GM12892 (cell line): ENCODE results near the gene MOCS2. TPM values are rescaled to one million over a fixed set of nuclear protein-coding genes. Genes with fewer than 3 reads are reported as not detected.

Source experiments
- DNase-seq: peaks from one replicate; pipeline ENCODE4 v3.0.0; 2011; ENCODE audit not compliant: insufficient read length
- FAIRE-seq: peaks from 2 replicates; lab custom pipeline; 2011; peaks lifted over from hg19 to GRCh38; lab: Jason Lieb, UNC
- POLR2A ChIP-seq: IDR thresholded peaks from 2 replicates; pipeline ENCODE4 v1.6.1; 2011; ENCODE audit warnings: low read depth, low read length, control low read depth
- POLR2AphosphoS5 ChIP-seq: IDR thresholded peaks from 2 replicates; pipeline ENCODE4 v1.6.1; 2011; ENCODE audit warnings: low read depth, low read length, control low read depth
- TAF1 ChIP-seq: IDR thresholded peaks from 2 replicates; pipeline ENCODE4 v1.6.1; 2011; ENCODE audit warnings: low read depth, mild to moderate bottlenecking, control low read depth, low read length, borderline replicate concordance
- polyA plus RNA-seq: library from polyadenylated mRNA; unstranded; fragments of >200 nt; gene quantifications from one replicate; pipeline ENCODE4 v1.2.1, GENCODE V29; 2012; ENCODE audit warnings: missing spikeins, inconsistent platforms; ENCODE audit not compliant: missing spikeins

Gene MOCS2, protein sequence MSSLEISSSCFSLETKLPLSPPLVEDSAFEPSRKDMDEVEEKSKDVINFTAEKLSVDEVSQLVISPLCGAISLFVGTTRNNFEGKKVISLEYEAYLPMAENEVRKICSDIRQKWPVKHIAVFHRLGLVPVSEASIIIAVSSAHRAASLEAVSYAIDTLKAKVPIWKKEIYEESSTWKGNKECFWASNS
- polyA plus RNA-seq: 15.9 TPM

DNA sequence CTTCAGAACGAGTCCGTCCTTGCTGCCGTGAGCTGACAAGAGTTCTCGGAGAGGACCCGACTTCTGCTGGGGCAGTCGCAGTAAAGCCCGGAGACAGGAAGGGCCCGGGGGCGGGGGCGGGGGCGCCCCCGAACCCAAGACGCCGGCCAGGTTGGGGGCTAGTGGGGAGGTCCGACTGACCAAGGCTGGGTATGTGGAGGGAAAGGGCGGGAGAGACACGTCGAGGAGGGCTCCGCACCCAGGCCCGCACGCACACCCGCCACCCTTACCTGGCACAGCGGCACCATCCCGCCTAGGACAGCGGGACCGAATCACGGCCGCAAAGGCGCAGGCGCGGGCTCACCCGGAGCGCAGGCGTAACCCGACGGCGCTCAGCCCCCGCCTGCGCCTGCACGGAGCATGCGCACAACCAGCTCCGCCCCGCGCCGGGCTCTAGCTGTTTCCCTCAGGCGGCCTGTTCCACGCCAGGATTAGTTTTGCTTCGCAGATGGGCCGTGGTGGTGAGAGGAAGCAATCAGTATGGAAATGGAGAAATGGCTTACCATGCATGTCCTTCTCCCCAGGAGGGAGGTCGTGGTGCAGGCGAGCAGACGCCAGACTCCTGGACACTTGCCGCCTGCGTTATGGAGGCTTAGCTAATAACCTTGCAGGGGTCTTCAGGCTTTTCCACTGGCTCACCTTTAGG is at the start of gene MOCS2:
MOCS2 (minus strand) TSS at position 315 of the 685 bp plus-strand sequence. CDS start 2,583 bp downstream, outside the sequence.
- TF ChIP-seq POLR2A: peak; percentile 90
- peak; percentile 72 for TF ChIP-seq TAF1
- peak; percentile 82 for TF ChIP-seq POLR2AphosphoS5
- DNase-seq: peak; percentile 88
- peak; percentile 99 for FAIRE-seq

DNA sequence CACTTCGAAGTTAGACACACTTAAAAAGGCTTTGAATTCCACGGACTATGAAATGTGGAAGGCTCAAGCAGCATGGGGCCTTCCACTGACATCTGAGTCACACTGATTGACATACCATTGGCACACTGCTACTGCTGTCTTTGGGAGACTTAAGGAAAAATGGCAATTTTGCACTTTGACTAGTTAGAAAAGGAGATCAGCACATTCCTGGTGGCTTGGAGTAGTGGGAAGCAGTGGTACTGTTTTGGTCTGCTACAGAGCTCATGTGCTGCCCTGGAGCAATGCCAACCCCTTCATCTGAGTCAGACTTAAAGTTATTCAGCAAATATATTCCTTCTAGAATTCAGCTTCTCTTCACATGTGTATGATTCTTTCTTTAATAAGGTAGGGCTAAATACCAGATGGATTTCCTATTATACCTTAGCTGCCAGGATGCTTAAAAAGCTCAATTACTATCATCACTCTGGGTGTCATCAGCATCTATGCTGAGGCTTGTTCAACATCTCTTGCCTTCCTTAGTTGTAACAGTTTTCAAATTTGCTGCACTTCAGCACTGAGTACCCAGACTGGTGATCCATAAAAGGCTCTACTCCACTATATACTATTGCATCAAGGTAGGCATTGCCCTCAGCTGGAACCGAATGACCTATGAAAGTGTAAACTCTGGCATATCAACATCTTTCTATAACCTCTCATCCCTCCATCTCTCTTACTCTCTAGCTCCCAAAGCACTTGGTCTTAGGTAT is 42.3 kb upstream of the MOCS2 start:
- TF ChIP-seq POLR2A (no peak), TAF1 (no peak), POLR2AphosphoS5 (no peak)
- no peak for DNase-seq
- FAIRE-seq: no peak

DNA sequence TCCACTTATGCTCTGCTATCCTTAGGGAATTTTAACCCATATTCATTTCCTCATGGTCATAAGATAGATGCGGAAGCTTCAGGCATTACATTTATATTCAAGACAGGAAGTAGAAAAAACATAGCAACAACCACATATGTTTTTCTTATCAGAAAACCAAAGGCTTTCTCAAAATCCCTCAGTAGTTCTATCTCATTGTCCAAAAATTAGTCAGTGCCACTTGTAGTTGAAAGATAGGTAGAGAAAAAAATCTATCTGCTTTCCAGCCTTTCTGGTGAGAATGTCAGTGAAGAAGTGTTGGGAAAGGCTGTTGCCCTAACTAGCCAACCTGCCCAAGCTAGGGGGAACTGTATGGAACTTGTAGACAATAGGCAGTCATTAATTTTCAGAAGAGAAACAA is 23.5 kb upstream of the MOCS2 start:
- no peak for FAIRE-seq
- no peak for DNase-seq

DNA sequence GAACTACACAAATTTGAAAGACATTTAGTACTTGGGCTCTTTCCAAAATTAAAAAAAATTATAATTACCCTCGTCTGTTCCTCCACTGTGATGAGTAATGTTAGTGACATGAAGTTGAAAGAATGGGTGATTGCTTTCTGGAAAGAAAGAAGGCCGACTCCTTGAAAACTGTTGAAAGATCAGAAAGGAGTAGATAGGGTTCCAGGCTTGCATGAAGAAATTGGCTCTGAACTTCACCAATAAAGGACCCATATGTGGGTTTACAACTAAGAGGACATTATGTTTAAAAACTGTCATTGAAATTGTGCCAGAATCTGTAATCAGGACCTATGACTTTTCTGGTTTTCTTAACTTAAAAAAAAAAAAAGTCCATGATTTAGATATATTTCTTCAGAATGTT is 20.7 kb upstream of the MOCS2 start:
- no peak for TF ChIP-seq POLR2AphosphoS5
- no peak for TF ChIP-seq TAF1
- no peak for TF ChIP-seq POLR2A
- DNase-seq (no peak), FAIRE-seq (no peak)

More for the DNA sequence above, 23.5 kb upstream of the MOCS2 start:
- TF ChIP-seq POLR2A: no peak

DNA sequence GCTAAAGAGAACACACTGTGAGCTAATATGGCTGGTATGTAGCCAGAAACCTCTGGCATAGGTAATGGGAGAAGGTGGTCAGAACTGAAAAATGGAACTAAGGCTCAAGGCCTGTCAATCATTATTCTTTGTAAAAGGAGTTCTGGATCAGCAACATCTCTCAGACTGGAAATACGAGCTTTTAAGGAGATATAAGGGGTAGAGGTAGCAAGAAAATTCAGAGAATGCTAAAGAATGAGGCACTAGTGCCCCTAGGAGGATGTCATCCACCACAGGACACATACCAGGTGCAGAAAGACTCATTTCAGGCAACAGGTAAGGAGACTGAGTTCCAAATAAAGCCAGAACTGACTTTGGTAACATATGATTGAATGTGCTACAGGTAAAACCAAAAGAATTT is 18.9 kb upstream of the MOCS2 start:
- FAIRE-seq: no peak
- no peak for DNase-seq
- TF ChIP-seq TAF1 (no peak), POLR2A (no peak), POLR2AphosphoS5 (no peak)

DNA sequence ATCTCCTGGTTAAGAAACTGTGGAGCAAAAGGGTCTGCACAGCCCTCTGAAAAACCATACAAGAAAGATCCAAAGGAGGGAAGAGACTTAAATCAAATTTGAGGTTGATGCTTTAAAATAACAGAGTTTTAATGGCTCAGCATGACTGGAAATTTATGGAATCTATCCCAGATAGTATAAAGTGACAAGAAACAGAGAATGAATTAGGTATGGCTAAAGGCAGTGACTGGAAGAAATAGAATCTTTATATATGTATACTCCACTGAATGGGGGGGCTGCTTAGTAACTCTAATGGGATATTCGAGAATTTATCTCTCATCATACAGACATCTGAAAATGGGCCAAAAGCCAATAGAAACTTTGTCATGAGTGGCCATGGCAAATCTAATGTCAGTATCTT is 17.6 kb upstream of the MOCS2 start:
- TF ChIP-seq POLR2AphosphoS5: no peak
- TF ChIP-seq TAF1: no peak
- no peak for TF ChIP-seq POLR2A
- no peak for FAIRE-seq
- DNase-seq: no peak

DNA sequence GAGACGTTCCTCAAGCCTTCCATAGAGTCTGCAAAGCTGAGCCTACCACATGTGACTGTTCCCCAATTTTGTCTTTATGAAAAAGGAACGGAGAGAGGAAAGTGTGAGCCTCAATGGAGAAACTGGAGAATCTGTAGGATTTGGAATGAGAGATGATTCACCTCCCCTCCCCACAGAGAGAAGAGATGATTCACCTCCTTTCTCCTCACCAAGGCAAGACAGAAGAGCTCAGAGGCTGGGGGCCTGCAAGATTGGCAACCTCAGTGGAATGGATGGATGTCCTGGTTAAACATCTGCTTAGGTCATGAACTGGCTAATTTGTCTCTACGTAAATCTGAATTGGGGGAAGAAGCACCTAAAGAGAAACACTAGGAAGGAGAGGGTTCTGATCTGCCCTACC is 17.0 kb upstream of the MOCS2 start:
- TF ChIP-seq POLR2AphosphoS5 (no peak), POLR2A (no peak), TAF1 (no peak)
- FAIRE-seq (no peak), DNase-seq (no peak)

DNA sequence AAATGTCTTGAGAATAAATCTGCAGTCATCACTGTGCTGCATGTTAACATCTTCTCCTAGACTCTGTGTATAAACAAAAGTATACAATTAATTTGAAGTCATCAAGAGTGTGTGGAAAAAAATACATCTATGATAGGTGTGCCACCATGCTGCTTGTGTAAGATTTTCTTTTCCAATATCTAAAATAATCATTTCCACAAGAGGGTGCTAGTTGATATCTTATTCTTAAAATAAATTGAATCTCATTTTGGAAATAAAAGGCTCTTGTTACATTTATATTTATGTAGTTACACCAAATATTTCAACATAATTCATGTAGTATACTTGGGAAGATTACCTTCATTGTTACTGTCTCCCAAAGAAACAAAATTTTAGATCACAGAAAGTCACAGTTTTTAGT is 14.1 kb upstream of the MOCS2 start:
- FAIRE-seq (no peak), DNase-seq (no peak)
- TF ChIP-seq POLR2A: no peak
- no peak for TF ChIP-seq POLR2AphosphoS5
- TF ChIP-seq TAF1: no peak

DNA sequence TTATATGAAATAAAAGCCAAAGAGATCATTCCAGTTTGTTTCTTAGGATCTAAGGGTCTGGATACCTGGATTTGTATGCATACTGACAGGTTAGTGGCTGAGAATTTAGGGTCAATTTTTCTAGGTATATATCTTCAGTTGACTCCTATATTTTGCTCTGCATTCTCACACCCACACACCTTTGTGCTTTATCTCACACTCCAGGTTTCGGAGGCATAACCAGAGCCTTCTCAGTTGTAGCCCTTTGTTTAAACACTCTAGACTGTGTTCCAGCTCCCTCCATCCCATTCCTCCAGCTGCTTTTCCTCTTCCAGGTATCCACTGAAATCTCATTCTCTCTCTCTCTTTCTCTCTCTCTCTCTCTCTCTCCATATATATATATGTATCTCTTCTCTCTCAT is 10.6 kb upstream of the MOCS2 start:
- FAIRE-seq: no peak

DNA sequence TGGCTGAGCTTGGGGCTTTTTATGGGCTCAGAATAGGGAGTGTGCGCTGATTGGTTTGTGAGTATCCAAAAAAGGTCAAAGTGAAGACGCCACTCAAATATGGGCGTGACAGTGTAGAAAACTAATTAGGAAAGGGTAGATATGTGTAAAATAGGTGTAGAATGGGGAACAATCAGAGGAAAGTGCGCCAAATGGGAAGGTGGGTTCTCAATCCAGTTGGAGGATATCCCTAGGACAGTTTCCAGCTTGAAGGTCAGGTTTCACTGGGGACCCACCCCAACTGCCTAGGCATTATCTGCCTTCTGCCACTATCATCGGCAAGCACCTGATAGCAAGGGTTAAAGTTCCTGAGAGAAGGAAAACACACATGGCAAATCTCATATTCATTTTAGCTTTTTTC is 9.3 kb upstream of the MOCS2 start:
- no peak for FAIRE-seq
- TF ChIP-seq TAF1: no peak
- TF ChIP-seq POLR2A: no peak
- no peak for TF ChIP-seq POLR2AphosphoS5
- DNase-seq: no peak

More for the DNA sequence above, 10.6 kb upstream of the MOCS2 start:
- no peak for TF ChIP-seq POLR2AphosphoS5
- no peak for TF ChIP-seq POLR2A
- TF ChIP-seq TAF1: no peak
- no peak for DNase-seq

DNA sequence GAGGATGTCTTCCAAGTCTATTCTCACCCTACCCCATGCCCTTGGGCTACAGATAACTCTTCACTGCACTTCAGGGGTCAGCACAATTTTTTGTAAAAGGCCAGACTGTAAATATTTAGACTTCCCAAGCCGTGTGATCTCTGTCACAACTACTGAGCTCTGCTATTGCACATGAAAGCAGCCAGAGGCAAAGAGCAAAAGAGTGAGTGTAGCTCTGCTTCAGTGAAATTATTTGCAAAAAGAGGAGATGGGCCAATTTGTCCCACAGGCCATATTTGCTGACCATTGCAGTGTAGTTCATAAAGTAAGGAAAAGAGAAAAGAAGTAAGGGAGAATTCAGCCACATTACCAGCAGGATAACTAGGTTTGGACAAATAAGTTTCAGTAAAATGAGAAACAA is 7.0 kb upstream of the MOCS2 start:
- DNase-seq: no peak
- TF ChIP-seq POLR2AphosphoS5 (no peak), POLR2A (no peak), TAF1 (no peak)

DNA sequence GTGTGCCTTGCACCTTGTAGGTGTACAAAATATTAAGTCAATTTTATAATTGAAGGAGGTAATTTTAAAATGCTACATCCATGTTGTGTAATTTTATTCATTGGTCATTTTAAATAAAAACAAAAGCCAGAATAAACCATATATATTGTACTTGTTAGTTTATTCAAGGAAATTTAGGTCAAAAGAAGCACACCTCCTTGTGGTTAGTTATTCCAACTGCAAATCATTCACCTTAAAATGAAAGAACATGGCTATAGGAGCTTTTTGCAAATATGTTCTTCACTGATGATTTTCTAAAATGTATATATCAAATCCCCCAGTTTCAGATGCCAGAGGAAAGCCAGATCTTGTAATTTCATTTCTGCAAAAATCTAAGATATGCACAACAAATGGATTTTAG is 5.4 kb upstream of the MOCS2 start:
- no peak for DNase-seq
- TF ChIP-seq POLR2AphosphoS5: no peak
- TF ChIP-seq POLR2A: no peak
- no peak for TF ChIP-seq TAF1
- FAIRE-seq: no peak

More for the DNA sequence above, 7.0 kb upstream of the MOCS2 start:
- FAIRE-seq: no peak
